PC-9 (cell line): ENCODE results near the gene ESRRG. TPM values are rescaled to one million over a fixed set of nuclear protein-coding genes. Genes with fewer than 3 reads are reported as not detected.

Experiments used
- BruUV-seq: library from RNA; stranded (reverse); fragments of 400-500 nt; replicated peaks from 2 replicates; lab custom pipeline; 2021; lab: Mats Ljungman, UMichigan
- CTCF ChIA-PET: fragments of 300-600 bp; sonication (Branson Sonifier 250); formaldehyde crosslinking; loops from one replicate; lab custom pipeline; 2022; ENCODE audit warnings: antibody characterized with exemption; lab: Charles Lee
- POLR2A ChIA-PET: fragments of 300-600 bp; sonication (Branson Sonifier 250); formaldehyde crosslinking; loops from one replicate; lab custom pipeline; 2022; ENCODE audit warnings: antibody characterized with exemption; ENCODE audit not compliant: unreplicated experiment; lab: Charles Lee
- DNase-seq, 2 experiments: peaks; one replicate each; pipeline versions ENCODE4 v3.0.0 to v3.0.0-alpha.2; 2015 to 2022; ENCODE audit warnings: mixed read lengths in 1 of 2
- H2AFZ ChIP-seq: fragments of 200-600 bp; sonication (generic); 2 replicates; pipeline ENCODE4 v1.8.1; 2017; ENCODE audit warnings: antibody characterized with exemption
- H3F3A ChIP-seq: fragments of 200-600 bp; sonication (generic); 2 replicates; pipeline ENCODE4 v1.8.1; 2017; ENCODE audit warnings: antibody characterized with exemption, mild to moderate bottlenecking, low read depth; ENCODE audit not compliant: insufficient read depth
- H3K27ac ChIP-seq: fragments of 200-600 bp; sonication (generic); 2 replicates; pipeline ENCODE4 v1.6.1; 2016; ENCODE audit warnings: mixed run types
- H3K27me3 ChIP-seq: fragments of 200-600 bp; sonication (generic); 2 replicates; pipeline ENCODE4 v1.6.1; 2016; ENCODE audit warnings: low read depth, mixed run types; ENCODE audit not compliant: insufficient read depth
- H3K36me3 ChIP-seq: fragments of 200-600 bp; sonication (generic); 2 replicates; pipeline ENCODE4 v1.6.1; 2016; ENCODE audit warnings: low read depth, mixed run types
- H3K4me1 ChIP-seq: fragments of 200-600 bp; sonication (generic); replicated peaks from 2 replicates; pipeline ENCODE4 v1.6.1; 2016; ENCODE audit warnings: mixed run types; ENCODE audit not compliant: insufficient read depth
- H3K4me2 ChIP-seq: fragments of 200-600 bp; sonication (generic); 2 replicates; pipeline ENCODE4 v1.6.1; 2017; ENCODE audit warnings: mixed run types
- H3K4me3 ChIP-seq: fragments of 200-600 bp; sonication (generic); 2 replicates; pipeline ENCODE4 v1.6.1; 2016; ENCODE audit warnings: mixed run types
- H3K79me2 ChIP-seq: fragments of 200-600 bp; sonication (generic); 2 replicates; pipeline ENCODE4 v1.6.1; 2017; ENCODE audit warnings: low read depth, mixed run types
- H3K9me2 ChIP-seq: fragments of 200-600 bp; sonication (generic); 2 replicates; pipeline ENCODE4 v1.8.1; 2017; ENCODE audit warnings: mild to moderate bottlenecking; ENCODE audit not compliant: insufficient read depth
- H3K9me3 ChIP-seq: fragments of 200-600 bp; sonication (generic); 2 replicates; pipeline ENCODE4 v1.8.1; 2016; ENCODE audit warnings: low read depth; ENCODE audit not compliant: insufficient read depth
- H4K20me1 ChIP-seq: fragments of 200-600 bp; sonication (generic); 2 replicates; pipeline ENCODE4 v1.8.1; 2017; ENCODE audit not compliant: insufficient read depth
- CTCF ChIP-seq: fragments of 200-600 bp; sonication (generic); conservative IDR thresholded peaks from 2 replicates; pipeline ENCODE4 v1.6.1; 2017; ENCODE audit warnings: mixed run types, antibody characterized with exemption, mild to moderate bottlenecking, moderate library complexity
- EZH2 ChIP-seq: fragments of 200-600 bp; sonication (generic); IDR thresholded peaks from 2 replicates; pipeline ENCODE4 v1.8.0; 2017; ENCODE audit warnings: antibody characterized with exemption, low read depth
- intact Hi-C: fragments of 100-400 bp; cut with micrococcal nuclease; formaldehyde crosslinking; loops from one replicate; pipeline ENCODE4 v1.10.0; 2022; ENCODE audit not compliant: unreplicated experiment
- total RNA-seq: library from RNA; stranded (reverse); gene quantifications from 2 replicates; pipeline ENCODE4 v1.2.3, GENCODE V29; 2021

Gene ESRRG
- total RNA-seq, 1 experiment from 2014 or later = not detected

DNA sequence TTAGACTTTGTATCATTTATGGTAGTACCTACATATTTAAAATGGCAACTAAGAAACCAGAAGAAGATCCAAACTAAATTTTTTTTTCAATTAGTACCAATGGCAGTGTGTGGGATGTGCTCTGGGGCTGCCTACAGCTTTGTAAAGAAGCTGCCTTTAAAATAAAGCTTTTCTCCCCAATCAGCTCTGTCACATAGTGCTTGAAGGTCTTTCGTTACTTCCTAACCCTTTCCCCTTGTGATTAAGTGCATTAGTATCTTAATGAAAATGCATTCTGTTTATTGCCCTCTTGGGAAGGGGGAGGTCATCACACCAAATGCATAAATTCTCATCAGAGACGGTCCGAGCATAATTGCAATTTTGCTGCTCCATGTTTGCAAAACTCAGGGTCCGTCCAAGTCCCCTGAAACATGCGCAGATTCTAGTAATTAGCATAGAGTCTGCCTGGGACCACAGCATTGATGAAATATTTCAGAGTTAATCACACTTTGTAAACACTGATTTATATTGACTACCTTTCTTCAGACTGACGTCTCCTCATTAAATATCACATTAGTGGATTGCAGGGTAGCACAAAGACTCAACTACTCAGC lies 71.3 kb downstream of the ESRRG start:
- CTCF ChIA-PET = no interaction called here
- H3F3A ChIP-seq = no peaks in the 10 kb centered on the region
- no peaks in the 10 kb centered on the region for H3K36me3 ChIP-seq
- H4K20me1 ChIP-seq = no peaks in the 10 kb centered on the region
- H3K79me2 ChIP-seq = no peaks in the 10 kb centered on the region
- no peaks in the 10 kb centered on the region for H3K9me2 ChIP-seq
- H3K9me3 ChIP-seq = no peaks in the 10 kb centered on the region
- no peaks in the 10 kb centered on the region for H3K27me3 ChIP-seq
- DNase-seq = no peak
- no peak overlapping the region for H3K27ac ChIP-seq
- intact Hi-C loops = no loop called here
- no peak overlapping the region for H2AFZ ChIP-seq
- POLR2A ChIA-PET = no interaction called here
- no peaks in the 10 kb centered on the region for H3K4me1 ChIP-seq
- no peak overlapping the region for H3K4me3 ChIP-seq
- BruUV-seq = no TSS peak
- TF ChIP-seq EZH2 = no peak
- no peak overlapping the region for H3K4me2 ChIP-seq

DNA sequence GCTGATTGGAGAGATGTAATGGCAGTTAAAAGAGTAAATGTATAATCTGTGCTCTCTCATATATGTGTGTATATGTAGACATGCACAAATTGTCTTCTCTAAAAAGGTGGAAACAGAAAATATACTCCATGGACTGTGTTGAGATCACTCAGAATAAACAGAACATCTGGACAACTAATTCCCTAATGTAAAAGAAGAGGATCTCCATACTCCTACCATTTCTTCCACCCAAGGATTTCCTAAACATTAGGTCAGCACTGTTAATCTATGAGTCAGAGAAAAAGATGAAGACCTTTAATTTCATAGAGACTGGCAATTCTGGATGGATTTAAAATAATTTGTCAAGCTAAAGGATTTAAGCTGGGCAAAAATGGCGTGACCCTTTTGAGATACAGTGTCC lies 80.1 kb downstream of the ESRRG start:
- ChIA-PET CTCF (no interaction called here), POLR2A (no interaction called here)
- no peaks in the 10 kb centered on the region for H3F3A ChIP-seq
- H3K4me2 ChIP-seq = no peak overlapping the region
- intact Hi-C loops = no loop called here
- H3K4me1 ChIP-seq = no peaks in the 10 kb centered on the region
- H2AFZ ChIP-seq = no peak overlapping the region
- no peaks in the 10 kb centered on the region for H3K27me3 ChIP-seq
- no peaks in the 10 kb centered on the region for H3K9me3 ChIP-seq
- DNase-seq = no peak
- no peak overlapping the region for H3K27ac ChIP-seq
- no peaks in the 10 kb centered on the region for H3K36me3 ChIP-seq
- no peaks in the 10 kb centered on the region for H3K9me2 ChIP-seq
- H4K20me1 ChIP-seq = no peaks in the 10 kb centered on the region
- H3K79me2 ChIP-seq = no peaks in the 10 kb centered on the region
- no TSS peak for BruUV-seq
- no peak overlapping the region for H3K4me3 ChIP-seq
- TF ChIP-seq CTCF (no peak), EZH2 (no peak)

DNA sequence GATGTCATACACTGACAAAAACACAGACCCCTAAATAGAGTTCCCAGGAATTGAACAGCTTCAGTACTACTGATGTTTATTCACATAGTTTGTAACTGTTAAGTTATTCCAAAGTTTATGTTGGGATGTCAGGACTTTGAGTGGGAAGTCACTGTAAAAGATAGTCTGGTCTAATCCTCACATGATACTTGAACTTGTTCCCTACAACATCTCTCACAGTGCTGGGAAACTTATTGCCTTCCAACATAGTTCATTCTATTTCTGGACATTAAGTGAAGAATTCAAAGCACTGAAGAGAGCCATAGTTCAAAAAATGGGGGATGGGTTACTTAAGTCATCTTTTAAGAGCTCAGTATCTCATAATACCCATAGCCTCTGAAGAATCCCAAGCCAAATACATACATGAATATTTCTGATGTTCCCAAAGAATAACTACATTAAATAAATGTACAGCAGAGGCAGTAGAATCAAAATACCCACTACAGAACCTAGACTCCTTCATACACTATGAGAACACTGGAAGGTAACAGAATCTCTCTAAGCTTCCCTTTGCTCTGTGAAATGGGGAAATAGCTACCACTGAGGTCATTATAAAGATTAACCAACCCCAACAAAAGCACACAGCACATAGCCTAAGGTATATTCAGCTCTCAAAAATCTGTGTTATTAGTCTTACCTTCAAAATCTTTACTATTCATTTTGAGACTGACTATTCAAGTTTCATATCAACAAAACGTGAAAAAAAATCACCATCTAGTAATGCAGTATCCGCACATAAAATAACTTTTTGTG lies 81.4 kb downstream of the ESRRG start:
- Histone ChIP-seq H3K36me3 (no peaks in the 10 kb centered on the region), H3K27ac (no peak overlapping the region), H2AFZ (no peak overlapping the region), H3K79me2 (no peaks in the 10 kb centered on the region), H3K9me3 (no peaks in the 10 kb centered on the region), H3K4me1 (no peaks in the 10 kb centered on the region), H3K27me3 (no peaks in the 10 kb centered on the region), H3F3A (no peaks in the 10 kb centered on the region), H3K4me3 (no peak overlapping the region), H3K4me2 (no peak overlapping the region), H4K20me1 (no peaks in the 10 kb centered on the region), H3K9me2 (no peaks in the 10 kb centered on the region)
- ChIA-PET POLR2A (interaction anchor here (0.7 kb wide), 1 partner anchor 1267 kb away, joined by 3 read pairs; no protein-coding TSS in a partner anchor), CTCF (no interaction called here)
- no TSS peak for BruUV-seq
- intact Hi-C loops = no loop called here
- no peak for DNase-seq
- no peak for TF ChIP-seq CTCF
- no peak for TF ChIP-seq EZH2
